Stomach smooth muscle (tissue), 2 donors: ENCODE measurements around the gene OLIG2.

Source experiments
- H3K27ac ChIP-seq: one replicate; pipeline ENCODE4 v1.7.0; 2013; ENCODE audit warnings: mild to moderate bottlenecking, low read length, inconsistent platforms
- H3K27me3 ChIP-seq, 2 donors: one replicate each; pipeline ENCODE4 v1.7.0; 2013; ENCODE audit warnings: low read length in 2 of 2; ENCODE audit not compliant: insufficient read depth in 2 of 2, control insufficient read depth in 1 of 2
- H3K36me3 ChIP-seq, 2 donors: one replicate each; pipeline ENCODE4 v1.7.0; 2013; ENCODE audit warnings: low read length in 2 of 2; ENCODE audit not compliant: control insufficient read depth in 2 of 2, insufficient read depth in 2 of 2
- H3K4me1 ChIP-seq: one replicate; pipeline ENCODE4 v1.7.0; 2013; ENCODE audit warnings: low read length; ENCODE audit not compliant: control insufficient read depth, insufficient read depth
- H3K4me3 ChIP-seq, 2 donors: one replicate each; pipeline ENCODE4 v1.7.0; 2013; ENCODE audit warnings: low read length in 2 of 2
- H3K9ac ChIP-seq, 2 donors: one replicate each; pipeline ENCODE4 v1.7.0; 2013; ENCODE audit warnings: low read length in 2 of 2, mild to moderate bottlenecking in 1 of 2
- H3K9me3 ChIP-seq, 2 donors: one replicate each; pipeline ENCODE4 v1.7.0; 2013; ENCODE audit warnings: low read length in 2 of 2; ENCODE audit not compliant: control insufficient read depth in 2 of 2
- donor health status: healthy.
- donor health status: Pancreatic carcinoma.

The OLIG2 gene

GRCh38 chr21:33075128-33075527 is 49.4 kb downstream of the OLIG2 start:
- H3K4me3 ChIP-seq, result no peak overlapping the region
- no peaks in the 10 kb centered on the region for H3K36me3 ChIP-seq
- peaks cover 0 to 3% of the 10 kb centered on the region in 2 donors for H3K9me3 ChIP-seq
- H3K27me3 ChIP-seq, result peaks cover 46 to 62% of the 10 kb centered on the region in 2 donors
- no peak overlapping the region for H3K9ac ChIP-seq
- H3K27ac ChIP-seq, result no peak overlapping the region
- H3K4me1 ChIP-seq, result peaks cover 10% of the 10 kb centered on the region

DNA sequence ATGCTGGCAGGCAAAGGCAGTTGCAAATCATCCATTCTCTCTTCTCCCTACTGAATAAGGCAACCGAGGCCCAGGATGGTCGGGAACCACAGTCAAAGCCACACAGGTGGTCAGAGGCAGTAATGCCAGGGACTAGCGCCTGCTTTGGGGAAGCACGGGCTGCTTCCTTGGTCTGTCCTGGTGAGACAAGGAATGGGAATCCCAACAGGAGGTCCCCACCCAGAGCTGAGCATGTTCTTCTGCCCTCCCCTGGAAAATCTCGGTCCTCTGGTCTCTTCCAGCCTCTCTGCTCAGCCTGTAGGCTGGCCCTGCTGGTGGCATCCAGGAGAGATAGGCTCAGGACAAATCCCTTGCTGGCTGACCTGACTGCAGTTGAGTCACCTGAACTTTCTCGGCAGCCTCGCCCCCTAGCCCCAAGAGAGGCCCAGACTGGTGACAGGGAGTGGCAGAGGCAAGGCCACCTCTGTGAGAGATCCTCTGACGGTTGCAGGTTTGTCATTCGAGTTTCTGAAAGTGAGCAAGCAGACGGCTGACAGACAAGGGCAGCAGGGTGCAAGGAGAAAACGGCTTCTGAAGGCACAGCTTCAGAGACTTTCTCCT is 50.0 kb downstream of the OLIG2 start:
- Histone ChIP-seq H3K9me3 (peaks cover 0 to 3% of the 10 kb centered on the region in 2 donors), H3K4me3 (no peak overlapping the region), H3K9ac (no peak overlapping the region), H3K27me3 (peaks cover 48 to 59% of the 10 kb centered on the region in 2 donors), H3K36me3 (no peaks in the 10 kb centered on the region), H3K27ac (no peak overlapping the region), H3K4me1 (peaks cover 6% of the 10 kb centered on the region)

DNA sequence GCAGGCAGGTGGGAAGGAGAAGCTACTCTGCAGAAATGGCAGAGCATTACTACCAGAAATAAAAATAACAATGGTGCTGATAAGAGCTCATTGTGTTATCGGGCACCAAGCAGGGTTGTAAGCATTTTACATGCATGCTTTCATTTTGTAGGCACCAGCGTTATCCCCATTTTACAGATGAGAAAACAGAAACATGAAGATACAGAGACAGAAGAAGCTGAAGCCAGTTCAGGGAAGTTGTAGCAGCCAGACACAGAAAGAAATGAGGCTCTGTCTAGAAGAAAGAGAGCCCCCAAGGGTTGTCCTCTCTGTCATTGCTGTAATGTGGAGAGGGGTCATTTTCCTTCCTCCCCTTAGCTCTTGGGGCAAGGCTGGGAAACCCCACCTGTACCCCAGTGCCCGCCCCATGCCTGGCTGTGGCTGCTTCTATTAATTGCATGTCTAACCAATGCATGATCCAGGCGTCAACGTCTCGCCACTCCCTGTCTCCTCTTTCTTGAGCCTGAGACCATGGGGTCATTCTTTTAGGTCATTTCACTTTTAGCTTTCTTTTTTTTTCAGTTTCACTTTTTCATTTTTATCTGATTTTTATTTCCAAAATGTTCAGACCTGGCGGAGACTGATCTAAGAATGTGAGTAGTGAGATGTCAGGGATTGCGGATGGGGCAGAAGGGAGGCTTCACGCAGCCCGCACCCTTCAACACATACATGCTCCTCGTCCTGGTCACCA is 51.0 kb downstream of the OLIG2 start:
- H3K4me1 ChIP-seq, result no peaks in the 10 kb centered on the region
- no peak overlapping the region for H3K4me3 ChIP-seq
- H3K27me3 ChIP-seq, result peaks cover 40 to 48% of the 10 kb centered on the region in 2 donors
- H3K27ac ChIP-seq, result no peak overlapping the region
- no peaks in the 10 kb centered on the region for H3K36me3 ChIP-seq
- peaks cover 0 to 3% of the 10 kb centered on the region in 2 donors for H3K9me3 ChIP-seq
- no peak overlapping the region for H3K9ac ChIP-seq
